SH-SY5Y (cell line): Measurements from ENCODE around the gene IGFL4.

Experiments
- GATA2 ChIP-seq: IDR thresholded peaks from 2 replicates; pipeline ENCODE4 v1.6.1; 2011; ENCODE audit warnings: mild to moderate bottlenecking, low read depth, low read length
- GATA3 ChIP-seq: IDR thresholded peaks from 2 replicates; pipeline ENCODE4 v1.6.1; 2011; ENCODE audit warnings: low read depth, mild to moderate bottlenecking, low read length, moderate library complexity

IGFL4 gene

GRCh38 chr19:46017095-46017429 lies 23.7 kb downstream of the IGFL4 start:
- no peak for TF ChIP-seq GATA3
- TF ChIP-seq GATA2 = no peak

- TF ChIP-seq GATA3 = no peak
- no peak for TF ChIP-seq GATA2
Observed at GRCh38 chr19:46016426-46017094, 24.2 kb downstream of the IGFL4 start.

GRCh38 chr19:46015687-46016425 lies 24.9 kb downstream of the IGFL4 start:
- TF ChIP-seq GATA2 (no peak), GATA3 (no peak)

GRCh38 chr19:46014941-46015686 lies 25.7 kb downstream of the IGFL4 start:
- no peak for TF ChIP-seq GATA3
- no peak for TF ChIP-seq GATA2

- no peak for TF ChIP-seq GATA2
- no peak for TF ChIP-seq GATA3
Observed at GRCh38 chr19:46014534-46014933, 26.3 kb downstream of the IGFL4 start.

GRCh38 chr19:46009530-46010510 lies 31.0 kb downstream of the IGFL4 start:
- TF ChIP-seq GATA2 = no peak
- TF ChIP-seq GATA3 = no peak

- TF ChIP-seq GATA2 = no peak
- no peak for TF ChIP-seq GATA3
Observed at GRCh38 chr19:46006411-46006810, 34.4 kb downstream of the IGFL4 start.

- TF ChIP-seq GATA2 = no peak
- no peak for TF ChIP-seq GATA3
Observed at GRCh38 chr19:46002678-46003275, 38.0 kb downstream of the IGFL4 start.

- TF ChIP-seq GATA3 (no peak), GATA2 (no peak)
Observed at GRCh38 chr19:46000491-46001246, 40.1 kb downstream of the IGFL4 start.

- TF ChIP-seq GATA2 = no peak
- TF ChIP-seq GATA3 = no peak
Observed at GRCh38 chr19:45999653-46000121, 41.1 kb downstream of the IGFL4 start.

- TF ChIP-seq GATA3 (no peak), GATA2 (no peak)
Observed at GRCh38 chr19:45998834-45999233, 42.0 kb downstream of the IGFL4 start.

- TF ChIP-seq GATA3 (no peak), GATA2 (no peak)
Observed at GRCh38 chr19:45996933-45997332, 43.9 kb downstream of the IGFL4 start.
